Activated CD4-positive, alpha-beta T cell treated with anti-CD3 and anti-CD28 coated beads, Interleukin-2, amount 50 U/mL, for 48 hours (primary cell): Measurements from ENCODE around the gene LPP.
A peak's percentile ranks its signal among the peaks of the same experiment; 100 is the strongest.

ENCODE experiments used
- DNase-seq, 2 experiments: peaks; one replicate each; pipeline ENCODE4 v3.0.0-alpha.2; 2020

LPP gene

GRCh38 chr3:188137051-188137450 is 16.9 kb upstream of the LPP start:
- DNase-seq = no peak

- no peak for DNase-seq
Measured at GRCh38 chr3:188139466-188139865, 14.5 kb upstream of the LPP start.

GRCh38 chr3:188146219-188146618 is 7.7 kb upstream of the LPP start:
- DNase-seq = no peak

GRCh38 chr3:188147782-188148181 is 6.2 kb upstream of the LPP start:
- DNase-seq = no peak

- DNase-seq = no peak
Measured at GRCh38 chr3:188148318-188148717, 5.6 kb upstream of the LPP start.

- no peak for DNase-seq
Measured at GRCh38 chr3:188149587-188149986, 4.4 kb upstream of the LPP start.

GRCh38 chr3:188150982-188151381 is 3.0 kb upstream of the LPP start:
- DNase-seq = no peak

- DNase-seq = no peak
Measured at GRCh38 chr3:188151438-188151837, 2.5 kb upstream of the LPP start.

- DNase-seq = no peak
Measured at GRCh38 chr3:188152660-188153436, 1.1 kb upstream of the LPP start.

GRCh38 chr3:188153437-188154013 is 432 bp upstream of the LPP start:
- DNase-seq = peak; percentile 51 to 66

GRCh38 chr3:188154809-188155574 is 1.0 kb downstream of the LPP start:
- peak in 1 of 2 experiments; percentile 25 for DNase-seq

- peak in 1 of 2 experiments; percentile 39 for DNase-seq
Measured at GRCh38 chr3:188156056-188156455, 2.1 kb downstream of the LPP start.

GRCh38 chr3:188157407-188157806 is 3.5 kb downstream of the LPP start:
- DNase-seq = no peak

GRCh38 chr3:188157971-188158370 is 4.0 kb downstream of the LPP start:
- DNase-seq = no peak

GRCh38 chr3:188158731-188159310 is 4.9 kb downstream of the LPP start:
- DNase-seq = no peak

GRCh38 chr3:188160751-188161150 is 6.8 kb downstream of the LPP start:
- DNase-seq = no peak

- peak in 1 of 2 experiments; percentile 37 for DNase-seq
Measured at GRCh38 chr3:188164248-188164687, 10.3 kb downstream of the LPP start.

- peak; percentile 42 to 49 for DNase-seq
Measured at GRCh38 chr3:188165596-188165995, 11.6 kb downstream of the LPP start.

GRCh38 chr3:188166441-188166840 is 12.5 kb downstream of the LPP start:
- DNase-seq = no peak

- DNase-seq = no peak
Measured at GRCh38 chr3:188168186-188168585, 14.2 kb downstream of the LPP start.

GRCh38 chr3:188168648-188169047 is 14.7 kb downstream of the LPP start:
- no peak for DNase-seq

GRCh38 chr3:188169830-188170455 is 16.0 kb downstream of the LPP start:
- DNase-seq = no peak
